Measurements from ENCODE around the gene YOD1.

Gene YOD1

GRCh38 chr1:207006914-207007313 is 44.1 kb downstream of the YOD1 start:
- DNase-seq (ENCODE audit: low spot score) = no peak

DNA sequence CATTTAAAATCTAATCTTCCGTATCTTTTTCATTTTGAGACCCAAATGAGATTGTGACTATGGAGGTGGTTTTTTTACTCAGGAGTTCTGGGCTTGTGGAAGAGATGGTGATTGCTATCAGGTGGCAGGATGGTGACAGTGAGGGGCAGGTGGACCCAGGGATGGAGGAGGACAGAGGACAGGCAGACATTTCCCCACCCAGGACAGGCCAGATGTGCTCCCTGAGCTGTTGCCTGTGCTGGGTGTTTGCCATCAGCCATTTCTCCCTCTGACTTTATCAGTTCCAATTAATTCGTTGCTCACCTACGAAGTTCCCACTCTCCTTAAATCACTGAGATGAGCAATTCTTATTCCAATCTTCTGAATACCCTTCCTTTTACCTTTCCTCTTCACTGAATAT is 44.9 kb downstream of the YOD1 start:
- DNase-seq (ENCODE audit: low spot score) = no peak

- DNase-seq (ENCODE audit: low spot score) = peak; percentile 9
Observed at GRCh38 chr1:207004931-207005830, 45.8 kb downstream of the YOD1 start.

- no peak for DNase-seq (ENCODE audit: low spot score)
Observed at GRCh38 chr1:207003210-207003609, 47.8 kb downstream of the YOD1 start.

DNA sequence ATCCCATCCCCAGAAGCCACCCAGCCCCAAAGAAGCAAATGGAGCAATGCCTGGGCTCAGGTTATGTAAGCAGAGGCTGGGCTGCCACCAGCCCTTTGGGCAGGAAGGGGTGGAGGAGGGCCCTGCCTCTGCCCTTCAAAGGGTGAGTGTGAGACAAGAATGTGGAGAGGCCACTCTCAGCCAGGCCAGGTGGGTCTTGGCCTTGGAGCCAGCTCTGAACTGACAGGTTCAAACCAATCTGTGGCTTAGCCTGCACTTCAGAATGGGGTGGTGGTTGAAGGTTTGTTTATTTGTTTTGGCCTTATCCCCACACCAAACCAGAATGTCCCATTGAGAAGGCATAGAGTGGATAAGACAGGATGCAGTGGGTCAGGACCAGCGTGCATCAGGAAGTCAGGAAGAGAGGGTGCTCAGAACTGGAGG is 48.3 kb downstream of the YOD1 start:
- no peak for DNase-seq (ENCODE audit: low spot score)

GRCh38 chr1:207001492-207002245 is 49.3 kb downstream of the YOD1 start:
- DNase-seq (ENCODE audit: low spot score) = no peak

DNA sequence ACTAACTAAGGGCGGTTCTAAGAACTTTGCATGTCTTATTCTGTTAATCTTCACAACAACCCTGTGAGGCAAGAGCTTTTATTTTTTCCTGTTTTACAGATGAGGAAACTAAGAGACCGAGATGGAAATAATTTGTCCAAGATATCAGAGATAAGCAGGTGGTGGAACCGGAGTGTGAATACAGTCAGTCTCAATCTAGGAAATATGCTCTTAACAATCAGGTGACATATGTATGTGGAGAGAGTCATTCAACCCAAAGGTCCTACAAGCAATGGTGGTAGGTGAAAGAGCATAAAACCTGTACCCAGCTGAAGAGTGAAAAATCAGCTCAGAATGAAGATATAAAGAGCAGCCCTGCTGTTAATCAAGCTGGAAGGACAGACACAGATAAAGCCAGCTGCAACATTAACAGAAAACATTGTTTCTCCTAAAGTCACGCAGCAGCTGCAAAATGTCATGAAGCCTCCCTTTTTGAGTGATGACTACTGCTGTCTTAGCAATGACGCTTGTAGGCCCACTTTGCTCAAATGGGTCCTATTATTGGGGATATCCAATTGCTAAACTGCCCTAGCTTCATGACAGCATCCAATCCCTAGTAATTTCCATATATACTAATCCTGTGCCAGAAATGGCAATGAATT is 50.2 kb downstream of the YOD1 start:
- DNase-seq (ENCODE audit: low spot score) = no peak

GRCh38 chr1:206998816-206999215 is 52.2 kb downstream of the YOD1 start:
- DNase-seq (ENCODE audit: low spot score) = no peak
